Calu3 (cell line): ENCODE data around the gene DNAJC12. TPM values are rescaled to one million over a fixed set of nuclear protein-coding genes. Genes with fewer than 3 reads are reported as not detected.

Experiments
- BruUV-seq: library from RNA; stranded (reverse); fragments of 400-500 nt; replicated peaks from 2 replicates; lab custom pipeline; 2021; lab: Mats Ljungman, UMichigan
- CTCF ChIA-PET: fragments of 300-600 bp; sonication (Branson Sonifier 250); formaldehyde crosslinking; loops from one replicate; lab custom pipeline; 2022; ENCODE audit warnings: antibody characterized with exemption; lab: Charles Lee
- DNase-seq: peaks from one replicate; pipeline ENCODE4 v3.0.0; 2022
- H3K27ac Mint-ChIP-seq: one replicate; pipeline ENCODE4 v1.8.0; 2022; ENCODE audit warnings: mixed read lengths; ENCODE audit not compliant: unreplicated experiment
- H3K27me3 Mint-ChIP-seq: one replicate; pipeline ENCODE4 v1.8.0; 2022; ENCODE audit warnings: mixed read lengths; ENCODE audit not compliant: unreplicated experiment
- H3K36me3 Mint-ChIP-seq: one replicate; pipeline ENCODE4 v1.8.0; 2022; ENCODE audit warnings: mild to moderate bottlenecking, moderate library complexity, mixed read lengths; ENCODE audit not compliant: insufficient read depth, unreplicated experiment
- H3K4me1 Mint-ChIP-seq: one replicate; pipeline ENCODE4 v1.8.0; 2022; ENCODE audit warnings: mild to moderate bottlenecking, low read depth, mixed read lengths; ENCODE audit not compliant: unreplicated experiment
- H3K4me3 Mint-ChIP-seq: one replicate; pipeline ENCODE4 v1.8.0; 2022; ENCODE audit warnings: mild to moderate bottlenecking, low read depth, moderate library complexity, mixed read lengths; ENCODE audit not compliant: unreplicated experiment
- H3K9me3 Mint-ChIP-seq: one replicate; pipeline ENCODE4 v1.8.0; 2022; ENCODE audit warnings: low read depth, mixed read lengths; ENCODE audit not compliant: unreplicated experiment
- intact Hi-C: fragments of 100-400 bp; cut with micrococcal nuclease; formaldehyde crosslinking; loops from one replicate; pipeline ENCODE4 v1.10.0; 2022; ENCODE audit not compliant: unreplicated experiment
- total RNA-seq: library from RNA; stranded (reverse); gene quantifications from 2 replicates; pipeline ENCODE4 v1.2.3, GENCODE V29; 2022
- TF ChIP-seq, protein P1 (sequence below): fragments of 200-600 bp; IDR thresholded peaks from one replicate; pipeline ENCODE4 v1.8.0; 2022; ENCODE audit warnings: antibody characterized with exemption; ENCODE audit not compliant: unreplicated experiment

Gene DNAJC12
- total RNA-seq, 1 experiment from 2014 or later: 0.80 TPM

DNA sequence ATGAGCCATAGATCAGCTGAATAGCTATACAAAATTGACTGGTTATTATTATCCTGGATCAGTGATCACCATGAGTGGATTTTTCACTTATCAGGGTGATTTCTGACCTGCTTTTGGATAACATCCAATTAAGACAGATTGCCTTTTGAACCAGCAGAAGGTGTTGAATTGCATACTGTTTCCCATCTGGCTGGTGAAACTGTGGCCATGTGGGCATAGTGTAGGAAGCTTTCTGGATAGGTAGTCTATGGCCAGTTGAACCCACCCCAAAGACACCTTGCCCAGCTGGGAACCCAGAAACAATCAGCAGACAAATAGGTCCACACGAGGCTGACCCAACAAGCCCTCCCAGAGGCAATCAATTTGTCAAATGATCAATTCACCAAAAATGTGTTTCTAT is 29.3 kb downstream of the DNAJC12 start:
- Mint-ChIP-seq H3K36me3 (no peaks in the 10 kb centered on the region), H3K4me1 (peaks cover 6% of the 10 kb centered on the region), H3K4me3 (no peak overlapping the region), H3K27ac (no peak overlapping the region), H3K9me3 (no peaks in the 10 kb centered on the region), H3K27me3 (no peaks in the 10 kb centered on the region)
- CTCF ChIA-PET: no interaction called here
- no peak for DNase-seq
- intact Hi-C loops: no loop called here
- BruUV-seq: no TSS peak
- TF ChIP-seq, protein P1, sequence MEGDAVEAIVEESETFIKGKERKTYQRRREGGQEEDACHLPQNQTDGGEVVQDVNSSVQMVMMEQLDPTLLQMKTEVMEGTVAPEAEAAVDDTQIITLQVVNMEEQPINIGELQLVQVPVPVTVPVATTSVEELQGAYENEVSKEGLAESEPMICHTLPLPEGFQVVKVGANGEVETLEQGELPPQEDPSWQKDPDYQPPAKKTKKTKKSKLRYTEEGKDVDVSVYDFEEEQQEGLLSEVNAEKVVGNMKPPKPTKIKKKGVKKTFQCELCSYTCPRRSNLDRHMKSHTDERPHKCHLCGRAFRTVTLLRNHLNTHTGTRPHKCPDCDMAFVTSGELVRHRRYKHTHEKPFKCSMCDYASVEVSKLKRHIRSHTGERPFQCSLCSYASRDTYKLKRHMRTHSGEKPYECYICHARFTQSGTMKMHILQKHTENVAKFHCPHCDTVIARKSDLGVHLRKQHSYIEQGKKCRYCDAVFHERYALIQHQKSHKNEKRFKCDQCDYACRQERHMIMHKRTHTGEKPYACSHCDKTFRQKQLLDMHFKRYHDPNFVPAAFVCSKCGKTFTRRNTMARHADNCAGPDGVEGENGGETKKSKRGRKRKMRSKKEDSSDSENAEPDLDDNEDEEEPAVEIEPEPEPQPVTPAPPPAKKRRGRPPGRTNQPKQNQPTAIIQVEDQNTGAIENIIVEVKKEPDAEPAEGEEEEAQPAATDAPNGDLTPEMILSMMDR: no peak

DNA sequence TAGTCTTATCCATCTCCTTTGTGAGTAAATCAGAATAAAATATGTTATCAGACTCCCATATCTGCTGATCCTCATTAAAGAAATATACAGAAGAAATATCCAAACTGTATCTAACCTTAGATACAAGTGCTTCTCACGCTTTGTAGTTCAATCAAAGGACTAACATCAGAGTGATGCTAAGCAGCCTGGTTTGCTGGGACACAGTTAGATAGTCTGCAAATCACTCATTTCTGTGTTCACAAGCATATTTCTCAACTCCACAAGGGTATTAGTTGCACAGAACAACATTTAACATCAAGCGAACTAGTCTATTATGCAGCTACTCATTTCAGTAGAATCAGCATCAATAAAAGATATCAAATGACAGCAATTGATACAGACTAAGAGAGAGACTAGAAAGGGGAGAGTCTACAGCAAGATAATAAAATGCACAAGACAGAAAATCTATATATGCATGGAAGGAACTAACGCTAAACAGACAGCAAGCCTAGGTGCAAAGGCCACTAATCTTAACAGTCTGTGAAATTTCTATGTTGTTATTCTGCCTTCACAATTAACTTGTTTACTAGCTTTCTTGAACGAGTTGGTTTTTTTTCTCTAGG is 30.0 kb downstream of the DNAJC12 start:
- H3K36me3 Mint-ChIP-seq: no peaks in the 10 kb centered on the region
- CTCF ChIA-PET: interaction anchor here (0.6 kb wide), 1 partner anchor 353 kb away, joined by 5 read pairs; no protein-coding TSS in a partner anchor
- H3K27ac Mint-ChIP-seq: no peak overlapping the region
- peaks cover 12% of the 10 kb centered on the region for H3K4me1 Mint-ChIP-seq
- DNase-seq: no peak
- TF ChIP-seq, protein P1: no peak
- no peaks in the 10 kb centered on the region for H3K9me3 Mint-ChIP-seq
- no peak overlapping the region for H3K4me3 Mint-ChIP-seq
- intact Hi-C loops: no loop called here
- H3K27me3 Mint-ChIP-seq: no peaks in the 10 kb centered on the region
- BruUV-seq: no TSS peak

DNA sequence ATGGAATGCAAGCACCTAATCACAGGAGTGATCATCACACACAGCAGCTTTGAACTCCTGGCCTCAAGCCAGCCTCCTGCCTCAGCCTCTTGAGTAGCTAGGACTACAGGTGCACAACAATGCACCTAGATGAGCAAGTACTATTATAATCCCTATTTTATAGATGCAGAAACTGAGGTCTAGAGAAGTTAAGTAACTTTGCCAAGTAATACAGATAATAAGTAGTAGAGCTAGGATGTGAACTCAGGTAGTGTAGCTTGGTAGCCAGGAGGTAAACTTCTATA is 33.7 kb downstream of the DNAJC12 start:
- Mint-ChIP-seq H3K4me1 (peaks cover 12% of the 10 kb centered on the region), H3K27ac (no peak overlapping the region), H3K36me3 (no peaks in the 10 kb centered on the region), H3K9me3 (no peaks in the 10 kb centered on the region), H3K27me3 (no peaks in the 10 kb centered on the region), H3K4me3 (no peak overlapping the region)
- CTCF ChIA-PET: interaction anchor here (0.5 kb wide), 1 partner anchor 528 kb away, joined by 3 read pairs; the partner anchor contains the start of gene PBLD
- TF ChIP-seq, protein P1: no peak
- intact Hi-C loops: no loop called here
- no TSS peak for BruUV-seq
- DNase-seq: no peak

DNA sequence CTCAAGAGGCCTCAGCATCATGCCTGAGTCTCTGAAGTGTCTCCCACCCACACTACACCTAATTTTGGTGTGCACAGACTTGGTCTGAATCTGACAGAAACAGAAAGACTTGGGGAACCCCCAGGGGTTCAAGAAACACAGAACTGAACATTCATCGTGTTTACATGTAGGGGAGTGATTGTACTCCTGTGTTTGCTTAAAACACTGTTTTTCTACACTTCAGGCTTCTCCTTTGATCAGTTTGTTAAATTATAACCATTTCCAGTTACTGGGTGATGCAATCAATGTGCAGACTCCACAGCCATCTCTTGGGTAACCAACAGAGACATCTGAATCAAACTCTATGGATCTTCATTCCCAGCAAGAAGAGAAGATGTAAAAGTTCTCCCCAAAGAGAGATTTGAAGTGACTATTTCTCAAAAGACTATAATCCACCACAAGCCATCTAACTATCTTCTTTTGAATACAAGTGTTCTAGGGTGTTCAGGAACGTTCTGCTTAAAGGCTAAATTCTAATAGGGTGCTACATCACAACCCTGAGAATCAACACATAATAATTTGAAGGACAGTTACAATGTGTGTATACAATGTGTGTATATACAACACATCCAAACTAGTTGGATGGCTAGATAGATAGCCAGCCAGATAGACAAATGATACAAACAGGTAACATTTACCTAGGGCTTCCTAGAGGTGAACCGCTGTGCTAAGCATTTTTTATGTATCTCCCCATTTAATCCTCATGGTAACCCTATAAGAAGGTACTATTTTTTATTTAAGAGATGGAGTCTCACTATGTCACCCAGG is 34.2 kb downstream of the DNAJC12 start:
- intact Hi-C loops: no loop called here
- CTCF ChIA-PET: no interaction called here

More for the DNA sequence above, 34.2 kb downstream of the DNAJC12 start:
- peaks cover 12% of the 10 kb centered on the region for H3K4me1 Mint-ChIP-seq
- BruUV-seq: no TSS peak
- H3K4me3 Mint-ChIP-seq: no peak overlapping the region
- no peaks in the 10 kb centered on the region for H3K27me3 Mint-ChIP-seq
- peak overlapping the region; percentile 60 for H3K27ac Mint-ChIP-seq
- no peak for DNase-seq
- no peaks in the 10 kb centered on the region for H3K9me3 Mint-ChIP-seq
- TF ChIP-seq, protein P1: no peak
- no peaks in the 10 kb centered on the region for H3K36me3 Mint-ChIP-seq
